ENCODE data around the gene TMEM170A. TPM values are rescaled to one million over a fixed set of nuclear protein-coding genes. Genes with fewer than 3 reads are reported as not detected.

Gene TMEM170A
- total and polyA plus RNA-seq, 2 of the 13 experiments (the other 11 are each of a cell fraction or from before 2014, with no cell fraction given), result 35.7 to 39.7 TPM

DNA sequence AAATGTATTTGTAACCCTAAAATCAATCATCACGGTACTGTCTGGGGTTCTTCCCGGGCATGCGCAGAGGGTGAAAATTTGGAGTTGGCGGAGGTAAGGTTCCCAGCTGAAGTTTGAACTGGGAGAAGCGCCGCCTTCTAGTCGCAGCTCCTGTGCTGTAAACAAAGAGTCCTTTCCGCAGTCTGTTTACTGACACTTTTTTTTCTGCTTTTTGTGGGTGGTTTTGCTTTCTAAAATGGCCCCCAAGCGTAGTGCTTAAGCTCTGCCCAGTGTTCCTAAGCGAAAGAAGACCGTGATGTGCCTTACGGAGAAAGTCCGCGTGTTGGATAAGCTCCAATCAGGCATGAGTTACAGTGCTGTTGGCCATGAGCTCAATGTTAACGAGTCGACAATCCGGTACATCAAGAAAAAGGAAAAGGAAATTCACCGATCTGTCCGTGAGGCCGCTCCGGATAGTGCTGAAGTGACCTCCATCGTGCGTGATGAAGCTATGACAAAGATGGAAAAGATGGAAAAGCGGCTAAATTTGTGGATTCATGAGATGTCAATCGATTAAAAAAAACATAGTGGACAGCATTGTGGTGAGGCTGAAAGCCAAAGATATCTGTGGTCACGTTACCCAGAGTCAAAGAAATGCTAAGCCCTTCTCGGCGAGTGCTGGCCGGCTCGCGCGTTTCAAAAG is 30.6 kb downstream of the TMEM170A start (continued):
- TF ChIP-seq ZNF496 (CRISPR knock-in tag; IDR thresholded peaks at IDR 0.05; ENCODE audit: insufficient replicate concordance), result no peak
- TF ChIP-seq KDM6A (CRISPR knock-in tag; IDR thresholded peaks at IDR 0.05; ENCODE audit: low read depth), result no peak
- no peak for TF ChIP-seq ZNF746 (CRISPR knock-in tag; IDR thresholded peaks at IDR 0.05)
- no peak for TF ChIP-seq MBNL3 (CRISPR knock-in tag; conservative IDR thresholded peaks at IDR 0.05)
- peak; percentile 78; the same call in 1 of the 2 replicates for TF ChIP-seq ZNF253 (CRISPR knock-in tag; IDR thresholded peaks at IDR 0.05; ENCODE audit: borderline replicate concordance)
- TF ChIP-seq CBX2 (IDR thresholded peaks at IDR 0.05; ENCODE audit: low read depth, low read length), result no peak
- TF ChIP-seq CBX2 (CRISPR knock-in tag; IDR thresholded peaks at IDR 0.05; ENCODE audit: low read depth), result no peak
- TF ChIP-seq ARHGAP35 (CRISPR knock-in tag; IDR thresholded peaks at IDR 0.05; ENCODE audit: borderline replicate concordance), result no peak
- TF ChIP-seq, protein P1, sequence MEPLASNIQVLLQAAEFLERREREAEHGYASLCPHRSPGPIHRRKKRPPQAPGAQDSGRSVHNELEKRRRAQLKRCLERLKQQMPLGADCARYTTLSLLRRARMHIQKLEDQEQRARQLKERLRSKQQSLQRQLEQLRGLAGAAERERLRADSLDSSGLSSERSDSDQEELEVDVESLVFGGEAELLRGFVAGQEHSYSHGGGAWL (CRISPR knock-in tag; IDR thresholded peaks at IDR 0.05), result peak; percentile 71
- peak; percentile 78 for TF ChIP-seq RNF2 (conservative IDR thresholded peaks at IDR 0.05; ENCODE audit: low read depth)
- no peak for TF ChIP-seq ZFP36 (IDR thresholded peaks at IDR 0.05; ENCODE audit: borderline replicate concordance, low read depth, low read length, partially characterized antibody)
- TF ChIP-seq ZFP36L1 (CRISPR knock-in tag; IDR thresholded peaks at IDR 0.05), result peak; percentile 36; the same call in 1 of the 2 replicates
- TF ChIP-seq, protein P2, sequence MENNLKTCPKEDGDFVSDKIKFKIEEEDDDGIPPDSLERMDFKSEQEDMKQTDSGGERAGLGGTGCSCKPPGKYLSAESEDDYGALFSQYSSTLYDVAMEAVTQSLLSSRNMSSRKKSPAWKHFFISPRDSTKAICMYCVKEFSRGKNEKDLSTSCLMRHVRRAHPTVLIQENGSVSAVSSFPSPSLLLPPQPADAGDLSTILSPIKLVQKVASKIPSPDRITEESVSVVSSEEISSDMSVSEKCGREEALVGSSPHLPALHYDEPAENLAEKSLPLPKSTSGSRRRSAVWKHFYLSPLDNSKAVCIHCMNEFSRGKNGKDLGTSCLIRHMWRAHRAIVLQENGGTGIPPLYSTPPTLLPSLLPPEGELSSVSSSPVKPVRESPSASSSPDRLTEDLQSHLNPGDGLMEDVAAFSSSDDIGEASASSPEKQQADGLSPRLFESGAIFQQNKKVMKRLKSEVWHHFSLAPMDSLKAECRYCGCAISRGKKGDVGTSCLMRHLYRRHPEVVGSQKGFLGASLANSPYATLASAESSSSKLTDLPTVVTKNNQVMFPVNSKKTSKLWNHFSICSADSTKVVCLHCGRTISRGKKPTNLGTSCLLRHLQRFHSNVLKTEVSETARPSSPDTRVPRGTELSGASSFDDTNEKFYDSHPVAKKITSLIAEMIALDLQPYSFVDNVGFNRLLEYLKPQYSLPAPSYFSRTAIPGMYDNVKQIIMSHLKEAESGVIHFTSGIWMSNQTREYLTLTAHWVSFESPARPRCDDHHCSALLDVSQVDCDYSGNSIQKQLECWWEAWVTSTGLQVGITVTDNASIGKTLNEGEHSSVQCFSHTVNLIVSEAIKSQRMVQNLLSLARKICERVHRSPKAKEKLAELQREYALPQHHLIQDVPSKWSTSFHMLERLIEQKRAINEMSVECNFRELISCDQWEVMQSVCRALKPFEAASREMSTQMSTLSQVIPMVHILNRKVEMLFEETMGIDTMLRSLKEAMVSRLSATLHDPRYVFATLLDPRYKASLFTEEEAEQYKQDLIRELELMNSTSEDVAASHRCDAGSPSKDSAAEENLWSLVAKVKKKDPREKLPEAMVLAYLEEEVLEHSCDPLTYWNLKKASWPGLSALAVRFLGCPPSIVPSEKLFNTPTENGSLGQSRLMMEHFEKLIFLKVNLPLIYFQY (CRISPR knock-in tag; IDR thresholded peaks at IDR 0.05; ENCODE audit: borderline replicate concordance), result peak; percentile 11; the same call in 1 of the 2 replicates
- no peak; the same call in 1 of the 2 replicates for TF ChIP-seq RFXAP (CRISPR knock-in tag; IDR thresholded peaks at IDR 0.05; ENCODE audit: borderline replicate concordance)
- TF ChIP-seq FLYWCH1 (CRISPR knock-in tag; IDR thresholded peaks at IDR 0.05), result no peak
- no peak for TF ChIP-seq TCF12 (IDR thresholded peaks at IDR 0.05)
- no peak for TF ChIP-seq TCF12 (CRISPR knock-in tag; IDR thresholded peaks at IDR 0.05)
- TF ChIP-seq ZNF768 (CRISPR knock-in tag; IDR thresholded peaks at IDR 0.05), result no peak; the same call in 1 of the 2 replicates
- TF ChIP-seq NFE2L1 (CRISPR knock-in tag; IDR thresholded peaks at IDR 0.05; ENCODE audit: borderline replicate concordance), result no peak
- TF ChIP-seq, protein P3, sequence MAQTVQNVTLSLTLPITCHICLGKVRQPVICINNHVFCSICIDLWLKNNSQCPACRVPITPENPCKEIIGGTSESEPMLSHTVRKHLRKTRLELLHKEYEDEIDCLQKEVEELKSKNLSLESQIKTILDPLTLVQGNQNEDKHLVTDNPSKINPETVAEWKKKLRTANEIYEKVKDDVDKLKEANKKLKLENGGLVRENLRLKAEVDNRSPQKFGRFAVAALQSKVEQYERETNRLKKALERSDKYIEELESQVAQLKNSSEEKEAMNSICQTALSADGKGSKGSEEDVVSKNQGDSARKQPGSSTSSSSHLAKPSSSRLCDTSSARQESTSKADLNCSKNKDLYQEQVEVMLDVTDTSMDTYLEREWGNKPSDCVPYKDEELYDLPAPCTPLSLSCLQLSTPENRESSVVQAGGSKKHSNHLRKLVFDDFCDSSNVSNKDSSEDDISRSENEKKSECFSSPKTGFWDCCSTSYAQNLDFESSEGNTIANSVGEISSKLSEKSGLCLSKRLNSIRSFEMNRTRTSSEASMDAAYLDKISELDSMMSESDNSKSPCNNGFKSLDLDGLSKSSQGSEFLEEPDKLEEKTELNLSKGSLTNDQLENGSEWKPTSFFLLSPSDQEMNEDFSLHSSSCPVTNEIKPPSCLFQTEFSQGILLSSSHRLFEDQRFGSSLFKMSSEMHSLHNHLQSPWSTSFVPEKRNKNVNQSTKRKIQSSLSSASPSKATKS (CRISPR knock-in tag; IDR thresholded peaks at IDR 0.05), result no peak
- TF ChIP-seq, protein P4, sequence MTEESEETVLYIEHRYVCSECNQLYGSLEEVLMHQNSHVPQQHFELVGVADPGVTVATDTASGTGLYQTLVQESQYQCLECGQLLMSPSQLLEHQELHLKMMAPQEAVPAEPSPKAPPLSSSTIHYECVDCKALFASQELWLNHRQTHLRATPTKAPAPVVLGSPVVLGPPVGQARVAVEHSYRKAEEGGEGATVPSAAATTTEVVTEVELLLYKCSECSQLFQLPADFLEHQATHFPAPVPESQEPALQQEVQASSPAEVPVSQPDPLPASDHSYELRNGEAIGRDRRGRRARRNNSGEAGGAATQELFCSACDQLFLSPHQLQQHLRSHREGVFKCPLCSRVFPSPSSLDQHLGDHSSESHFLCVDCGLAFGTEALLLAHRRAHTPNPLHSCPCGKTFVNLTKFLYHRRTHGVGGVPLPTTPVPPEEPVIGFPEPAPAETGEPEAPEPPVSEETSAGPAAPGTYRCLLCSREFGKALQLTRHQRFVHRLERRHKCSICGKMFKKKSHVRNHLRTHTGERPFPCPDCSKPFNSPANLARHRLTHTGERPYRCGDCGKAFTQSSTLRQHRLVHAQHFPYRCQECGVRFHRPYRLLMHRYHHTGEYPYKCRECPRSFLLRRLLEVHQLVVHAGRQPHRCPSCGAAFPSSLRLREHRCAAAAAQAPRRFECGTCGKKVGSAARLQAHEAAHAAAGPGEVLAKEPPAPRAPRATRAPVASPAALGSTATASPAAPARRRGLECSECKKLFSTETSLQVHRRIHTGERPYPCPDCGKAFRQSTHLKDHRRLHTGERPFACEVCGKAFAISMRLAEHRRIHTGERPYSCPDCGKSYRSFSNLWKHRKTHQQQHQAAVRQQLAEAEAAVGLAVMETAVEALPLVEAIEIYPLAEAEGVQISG (CRISPR knock-in tag; IDR thresholded peaks at IDR 0.05), result no peak
